Left forelimb (tissue), 1 donor: ENCODE measurements around the gene RSPO1.

Source experiments
- DNase-seq: peaks from one replicate; pipeline ENCODE4 v3.0.0-alpha.2; 2018; ENCODE audit warnings: low spot score

RSPO1 gene

GRCh38 chr1:37564892-37565291, 69.8 kb downstream of the RSPO1 start:
- DNase-seq = no peak

GRCh38 chr1:37562984-37563383, 71.7 kb downstream of the RSPO1 start:
- DNase-seq = no peak
